HG02610 (cell line): ENCODE measurements around the gene LOC101059915.
"Not testable (repeated sequence)": the region's sequence is repeated elsewhere in the genome, so short reads cannot be mapped to it uniquely, and the experiment has no call there.

Source experiments
- ATAC-seq: cut with Tn5 transposase; IDR thresholded peaks from one replicate; pipeline ENCODE4 v1.9.1; 2021; ENCODE audit warnings: mild to moderate bottlenecking, moderate library complexity; ENCODE audit not compliant: unreplicated experiment

Gene LOC101059915

GRCh38 chrX:71638409-71638808 lies 28.9 kb upstream of the LOC101059915 start:
- no peak for ATAC-seq

GRCh38 chrX:71640002-71640401 lies 27.3 kb upstream of the LOC101059915 start:
- ATAC-seq, result no peak

GRCh38 chrX:71644406-71644805 lies 22.9 kb upstream of the LOC101059915 start:
- not testable (repeated sequence) for ATAC-seq

GRCh38 chrX:71650333-71650969 lies 16.9 kb upstream of the LOC101059915 start:
- peak; percentile 89 for ATAC-seq

- no peak for ATAC-seq
These were observed 14.9 kb upstream of the LOC101059915 start for GRCh38 chrX:71652405-71652804.

GRCh38 chrX:71653344-71653743 lies 14.0 kb upstream of the LOC101059915 start:
- ATAC-seq, result no peak

GRCh38 chrX:71657267-71657666 lies 10.1 kb upstream of the LOC101059915 start:
- no peak for ATAC-seq

GRCh38 chrX:71659342-71659741 lies 8.0 kb upstream of the LOC101059915 start:
- ATAC-seq, result no peak

- no peak for ATAC-seq
These were observed 7.4 kb upstream of the LOC101059915 start for GRCh38 chrX:71659959-71660358.

- ATAC-seq, result no peak
These were observed 6.6 kb upstream of the LOC101059915 start for GRCh38 chrX:71660562-71661416.

GRCh38 chrX:71661919-71662318 lies 5.4 kb upstream of the LOC101059915 start:
- ATAC-seq, result no peak

- ATAC-seq, result not testable (repeated sequence)
These were observed 4.7 kb upstream of the LOC101059915 start for GRCh38 chrX:71662654-71663053.

- ATAC-seq, result not testable (repeated sequence)
These were observed 4.1 kb upstream of the LOC101059915 start for GRCh38 chrX:71663238-71663637.

GRCh38 chrX:71664202-71664601 lies 3.1 kb upstream of the LOC101059915 start:
- not testable (repeated sequence) for ATAC-seq

GRCh38 chrX:71664889-71665491 lies 2.4 kb upstream of the LOC101059915 start:
- ATAC-seq, result no peak

GRCh38 chrX:71665747-71666146 lies 1.6 kb upstream of the LOC101059915 start:
- ATAC-seq, result no peak

- no peak for ATAC-seq
These were observed 814 bp upstream of the LOC101059915 start for GRCh38 chrX:71666240-71667223.

GRCh38 chrX:71668248-71668595 lies 876 bp downstream of the LOC101059915 start:
- no peak for ATAC-seq

GRCh38 chrX:71669492-71669891 lies 2.1 kb downstream of the LOC101059915 start:
- no peak for ATAC-seq

GRCh38 chrX:71669947-71670346 lies 2.6 kb downstream of the LOC101059915 start:
- peak; percentile 55 for ATAC-seq
